NCI-H1105 treated with DMSO at 0.1 percent for 48 hours (cell line): Measurements from ENCODE around the gene ORC4.
"Not testable (repeated sequence)": the region's sequence is repeated elsewhere in the genome, so short reads cannot be mapped to it uniquely, and the experiment has no call there.

ENCODE experiments used
- DNase-seq: peaks from one replicate; lab custom pipeline; 2025; lab: John Stamatoyannopoulos, UW

The ORC4 gene

DNA sequence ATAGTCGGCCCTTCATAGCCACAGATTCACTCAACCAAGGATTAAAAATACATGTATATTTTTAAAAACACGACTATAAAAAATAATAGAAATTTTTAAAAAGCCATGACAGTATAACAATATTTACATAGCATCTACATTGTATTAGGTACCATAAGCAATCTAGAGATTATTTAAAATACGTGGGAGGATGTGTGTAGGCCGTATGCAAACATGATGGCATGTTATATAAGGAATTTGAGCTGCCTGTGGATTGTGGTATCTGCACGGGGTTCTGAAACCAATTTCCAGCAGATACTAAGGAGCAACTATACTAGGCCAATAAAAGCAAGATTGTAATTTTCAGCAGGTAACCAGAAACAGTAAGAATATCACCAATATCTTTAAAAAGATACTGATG is 5.9 kb downstream of the ORC4 start:
- DNase-seq: no peak

DNA sequence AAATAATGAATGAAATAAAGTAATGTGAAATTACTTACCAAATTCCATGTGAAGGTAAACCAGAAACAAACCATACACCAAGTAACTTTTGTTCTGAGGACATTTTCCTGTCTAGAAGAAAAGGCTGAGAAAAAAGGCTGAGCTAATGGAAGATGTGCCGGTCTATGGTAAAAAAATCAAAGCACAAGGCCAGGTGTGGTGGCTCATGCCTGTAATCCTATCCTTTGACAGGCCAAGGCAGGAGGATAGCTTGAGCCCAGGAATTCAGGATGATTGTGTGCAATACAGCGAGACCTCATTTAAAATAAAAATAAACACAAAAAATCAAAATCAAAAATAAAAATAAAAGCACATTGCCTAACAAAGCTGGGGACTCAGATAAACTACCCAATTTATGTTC is 6.7 kb downstream of the ORC4 start:
- DNase-seq: no peak

GRCh38 chr2:148008411-148008810 is 12.1 kb downstream of the ORC4 start:
- DNase-seq: not testable (repeated sequence)

DNA sequence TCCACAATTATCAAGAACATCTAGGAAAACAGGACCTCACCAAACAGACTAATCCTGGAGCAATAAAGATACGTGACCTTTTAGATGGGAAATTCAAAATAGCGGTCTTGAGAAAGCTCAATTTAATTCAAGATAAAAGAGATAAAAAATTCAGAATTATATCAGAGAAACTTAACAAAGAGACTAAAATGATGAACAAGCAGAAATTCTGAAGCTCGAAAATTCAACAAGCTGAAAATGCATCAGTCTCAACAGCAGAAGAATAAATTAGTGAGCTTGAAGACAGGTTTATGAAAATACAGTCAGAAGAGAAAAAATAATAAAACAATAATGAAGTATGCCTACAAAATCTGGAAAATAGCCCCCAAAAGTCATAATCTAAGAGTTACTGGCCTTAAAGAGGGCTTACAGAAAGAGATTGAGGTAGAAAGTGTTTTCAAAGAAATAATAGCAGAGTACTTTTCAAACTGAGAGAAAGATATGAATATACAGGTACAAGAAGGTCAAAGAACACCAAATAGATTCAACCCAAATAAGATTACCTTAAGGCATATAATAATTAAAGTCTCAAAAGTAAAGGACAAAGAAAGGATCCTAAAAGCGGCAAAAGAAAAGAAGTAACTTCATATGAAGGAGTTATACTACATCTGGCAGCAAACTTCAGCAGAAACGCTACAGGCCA is 13.2 kb downstream of the ORC4 start:
- DNase-seq: no peak

GRCh38 chr2:148006249-148007007 is 14.1 kb downstream of the ORC4 start:
- DNase-seq: no peak

- not testable (repeated sequence) for DNase-seq
Observed at GRCh38 chr2:148002420-148002819, 18.1 kb downstream of the ORC4 start.

DNA sequence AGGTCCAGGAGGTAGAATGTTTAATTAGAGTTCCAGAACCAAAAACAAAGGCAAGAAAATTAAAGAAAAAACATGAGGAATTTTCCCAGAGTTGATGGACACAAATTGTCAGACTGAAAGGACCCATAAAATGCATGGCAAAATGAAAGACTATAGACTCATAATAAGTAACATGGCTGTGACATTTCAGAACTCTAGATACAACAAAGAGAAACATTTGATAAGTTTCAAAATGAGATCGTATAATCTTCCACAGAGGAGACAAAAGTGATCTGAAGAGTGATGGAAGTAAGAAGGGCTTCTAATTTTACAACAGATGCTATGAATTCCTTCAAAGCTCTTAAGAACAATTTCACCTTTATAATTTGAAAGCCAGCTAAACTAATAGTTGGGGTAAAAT is 20.4 kb downstream of the ORC4 start:
- no peak for DNase-seq

DNA sequence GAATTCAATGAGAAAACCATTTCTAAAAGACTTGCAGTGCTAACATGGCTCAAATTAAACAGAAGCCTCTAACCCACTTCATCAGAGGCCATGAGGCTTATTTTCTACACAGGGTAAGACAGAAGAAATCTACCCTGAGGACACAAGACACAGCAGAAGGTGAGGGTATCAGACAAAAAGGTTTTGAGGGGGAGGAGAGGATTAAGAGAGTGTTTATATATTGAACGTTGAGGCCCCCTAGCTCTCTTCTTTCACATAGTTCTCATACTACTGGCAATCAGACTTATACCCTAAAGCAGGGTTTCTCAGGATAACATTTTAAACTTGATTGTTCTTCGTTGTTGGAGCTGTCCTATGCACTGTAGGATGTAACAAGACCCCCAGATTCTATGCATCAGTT is 21.4 kb downstream of the ORC4 start:
- no peak for DNase-seq

- DNase-seq: no peak
Observed at GRCh38 chr2:147998203-147998602, 22.3 kb downstream of the ORC4 start.

DNA sequence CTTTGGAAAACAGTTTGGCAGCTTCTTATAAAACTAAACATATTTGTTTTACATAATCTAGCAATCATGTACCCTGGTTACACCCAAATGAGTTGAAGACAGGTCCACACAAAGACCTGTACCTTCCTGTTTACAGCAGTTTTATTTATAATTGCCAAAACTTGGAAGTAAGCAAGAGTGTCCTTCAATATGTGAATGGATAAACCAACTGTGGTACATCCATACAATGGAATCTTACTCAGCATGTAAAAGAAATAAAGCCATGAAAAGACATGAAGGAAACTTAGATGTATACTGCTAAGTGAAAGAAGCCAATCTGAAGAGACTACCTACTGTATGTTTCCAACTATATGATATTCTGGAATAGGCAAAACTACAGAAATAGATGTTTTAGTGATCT is 23.7 kb downstream of the ORC4 start:
- no peak for DNase-seq

DNA sequence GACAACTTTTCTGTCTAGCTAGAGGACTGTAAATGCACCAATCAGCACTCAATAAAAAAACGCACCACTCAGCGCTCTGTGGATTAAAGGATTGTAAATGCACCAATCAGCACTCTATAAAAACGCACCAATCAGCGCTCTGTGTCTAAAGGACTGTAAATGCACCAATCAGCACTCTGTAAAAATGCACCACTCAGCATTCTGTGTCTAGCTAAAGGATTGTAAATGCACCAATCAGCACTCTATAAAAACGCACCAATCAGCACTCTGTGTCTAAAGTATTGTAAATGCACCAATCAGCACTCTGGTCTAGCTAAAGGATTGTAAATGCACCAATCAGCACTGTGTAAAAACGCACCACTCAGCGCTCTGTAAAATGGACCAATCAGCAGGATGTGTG is 25.6 kb downstream of the ORC4 start:
- DNase-seq: not testable (repeated sequence)

DNA sequence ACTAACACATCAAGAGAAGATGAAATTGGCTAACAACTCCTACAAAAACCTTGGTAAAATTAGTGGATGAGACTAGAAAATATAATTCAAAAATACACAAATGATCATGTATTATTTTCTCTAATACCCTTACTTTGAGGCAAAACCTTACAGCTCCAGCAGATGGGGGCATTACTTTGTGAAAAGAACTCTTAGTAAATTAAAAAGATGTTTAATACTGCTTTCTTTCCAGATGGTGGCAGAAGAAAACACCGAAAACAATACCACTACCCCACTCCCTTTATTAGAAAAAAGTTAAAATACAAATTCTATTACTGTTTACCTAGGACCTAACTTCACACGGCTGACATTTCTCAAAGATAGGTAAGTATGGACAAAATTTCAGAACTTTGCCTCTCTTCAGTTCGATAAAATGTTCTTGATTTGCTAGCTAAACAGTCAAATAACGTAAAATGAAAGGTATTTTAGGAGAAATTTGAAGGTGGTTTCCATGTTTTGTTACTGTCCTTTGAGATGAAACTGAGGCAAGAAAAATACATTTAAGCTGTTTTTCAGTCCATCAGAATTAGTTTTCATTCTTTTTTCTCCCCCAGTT is 30.6 kb downstream of the ORC4 start:
- DNase-seq: peak; percentile 20

- no peak for DNase-seq
Observed at GRCh38 chr2:147989102-147989501, 31.4 kb downstream of the ORC4 start.

- DNase-seq: no peak
Observed at GRCh38 chr2:147980940-147981528, 39.5 kb downstream of the ORC4 start.

DNA sequence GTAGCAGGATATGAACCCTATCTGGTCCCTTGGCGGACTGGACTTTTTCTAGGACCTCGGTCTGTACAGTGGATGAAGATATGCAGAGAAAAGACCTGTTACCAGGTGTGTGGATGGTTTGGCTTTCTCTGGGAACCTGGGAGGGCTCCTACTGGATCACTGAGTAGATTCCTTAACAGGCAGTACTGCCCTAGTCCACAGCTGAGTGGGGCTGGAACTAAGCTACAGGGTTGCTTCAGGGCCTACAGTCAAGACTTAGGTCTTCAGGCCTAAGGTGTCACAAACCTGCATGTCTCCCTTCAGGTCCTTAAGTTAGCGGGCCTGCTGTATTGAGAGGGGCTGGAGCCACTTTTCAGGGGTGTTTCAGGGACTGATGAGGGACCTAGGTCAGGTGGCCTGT is 42.9 kb downstream of the ORC4 start:
- DNase-seq: no peak

- no peak for DNase-seq
Observed at GRCh38 chr2:147976102-147976501, 44.4 kb downstream of the ORC4 start.

DNA sequence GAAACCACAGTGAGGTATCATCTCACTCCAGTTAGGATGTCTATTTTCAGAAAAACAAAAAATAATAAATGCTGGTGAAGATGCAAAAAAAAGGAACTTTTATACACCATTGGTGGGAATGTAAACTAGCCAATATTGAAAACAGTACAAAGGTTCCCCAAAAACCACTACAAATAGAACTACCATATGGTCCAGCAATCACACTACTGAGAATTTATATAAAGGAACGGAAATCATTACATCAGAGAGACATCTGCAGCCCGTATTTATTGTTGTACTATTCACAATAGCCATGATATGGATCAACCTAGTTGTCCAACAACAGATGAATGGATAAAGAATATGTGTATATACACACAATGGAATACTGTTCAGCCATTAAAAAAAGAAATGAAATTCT is 52.0 kb downstream of the ORC4 start:
- no peak for DNase-seq

GRCh38 chr2:147952118-147952517 is 68.4 kb downstream of the ORC4 start:
- DNase-seq: no peak

DNA sequence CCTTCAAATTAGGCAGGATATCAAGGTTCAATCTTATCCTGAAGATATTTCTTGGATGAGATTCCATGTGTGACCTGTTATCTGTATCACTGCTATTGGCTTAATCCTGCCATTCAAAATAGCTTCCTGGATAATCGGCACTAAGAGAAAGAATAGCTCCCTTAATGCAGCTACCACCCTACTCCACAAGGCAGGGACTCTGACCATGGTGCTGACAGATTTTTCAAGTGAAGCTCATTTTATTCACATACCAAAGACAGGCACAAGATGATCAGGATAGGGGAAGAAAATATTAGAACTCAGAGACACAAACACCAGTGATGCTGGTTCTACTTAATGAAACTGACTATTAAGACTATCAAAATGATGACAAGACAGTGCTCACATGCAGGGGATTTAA is 74.9 kb downstream of the ORC4 start:
- no peak for DNase-seq

- DNase-seq: no peak
Observed at GRCh38 chr2:147939313-147939712, 81.2 kb downstream of the ORC4 start.

DNA sequence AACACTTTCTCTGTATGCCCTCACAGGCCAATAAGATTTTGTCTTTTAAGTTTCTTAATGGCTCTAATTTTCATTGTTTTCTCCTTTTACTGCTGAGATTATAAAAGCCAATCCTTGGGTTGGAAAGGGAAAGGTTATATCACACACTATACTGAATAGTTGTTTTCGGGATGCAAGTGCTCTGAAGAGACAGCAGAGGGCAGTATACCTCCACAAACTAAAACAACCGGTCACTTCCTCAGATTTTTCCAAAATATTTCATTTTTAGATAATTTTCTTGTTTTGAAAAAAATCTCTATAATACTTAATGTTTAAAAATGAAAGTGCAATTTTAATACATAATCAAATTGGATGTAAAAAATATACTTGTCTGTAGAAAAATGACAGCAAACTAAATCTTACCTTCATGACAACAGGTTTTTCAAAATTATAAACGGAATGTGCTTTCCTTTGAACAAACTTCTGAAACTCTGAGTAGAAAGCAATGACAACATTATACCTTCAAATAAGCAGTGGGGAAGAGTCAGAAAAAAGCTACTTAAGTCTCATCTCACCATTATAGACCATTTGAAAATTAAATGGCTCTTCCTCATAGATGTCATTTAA is 82.7 kb downstream of the ORC4 start:
- DNase-seq: peak; percentile 45

- no peak for DNase-seq
Observed at GRCh38 chr2:147934881-147935620, 85.5 kb downstream of the ORC4 start.
